Esophagus mucosa (tissue), 1 donor: ENCODE measurements around the gene CD276. TPM values are rescaled to one million over a fixed set of nuclear protein-coding genes. Genes with fewer than 3 reads are reported as not detected.

Source experiments
- ATAC-seq: fragments of 200-7000 bp; cut with Tn5 transposase; one replicate; pipeline ENCODE4 v1.9.1; 2020
- total RNA-seq: library from RNA; stranded (reverse); gene quantifications from one replicate; pipeline ENCODE4 v1.2.4, GENCODE V29; 2023
- donor health status: DM: yes; HTN: yes; CAD: no.

CD276 gene
- total RNA-seq, 1 donor from 2014 or later, result 14.7 TPM

DNA sequence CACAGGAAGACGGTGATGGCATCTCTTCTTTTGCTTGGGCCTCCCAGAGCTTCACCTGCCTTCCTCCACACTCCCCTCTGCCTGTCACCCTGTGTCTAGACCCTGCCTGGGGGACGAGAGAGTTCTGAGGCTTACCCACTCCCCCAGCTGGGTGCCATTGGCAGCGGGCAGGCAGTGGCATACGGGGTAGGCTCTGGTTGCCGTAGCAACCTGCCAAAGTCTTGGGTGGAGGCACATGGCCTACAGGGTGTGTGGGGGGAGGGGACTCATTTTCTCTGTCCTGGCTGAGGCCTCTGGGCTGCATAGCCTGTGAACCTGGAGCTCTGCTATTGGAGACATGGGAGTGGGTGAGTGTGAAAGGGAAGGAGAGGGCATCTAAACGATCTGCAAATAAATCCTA lies 64.5 kb downstream of the CD276 start:
- ATAC-seq, result no peak

DNA sequence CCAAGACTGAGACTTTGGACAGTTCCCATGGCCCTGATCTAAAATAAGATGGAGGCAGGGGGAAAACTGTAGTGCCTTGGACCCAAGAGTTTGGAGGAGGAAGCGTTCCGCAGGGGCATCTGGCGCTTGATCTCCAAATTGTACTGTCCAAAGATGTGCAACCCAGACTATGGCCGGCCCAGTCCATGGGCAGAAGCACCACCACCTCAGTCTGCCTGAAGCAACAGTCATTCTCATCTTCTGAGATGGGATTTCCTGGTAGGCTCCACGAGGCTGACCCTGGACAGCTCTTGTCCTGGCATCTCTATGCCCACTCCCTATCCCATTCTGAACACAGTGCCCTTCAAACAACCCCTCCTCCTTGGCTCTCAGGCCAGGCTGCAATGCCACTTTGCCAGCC lies 65.3 kb downstream of the CD276 start:
- no peak for ATAC-seq

DNA sequence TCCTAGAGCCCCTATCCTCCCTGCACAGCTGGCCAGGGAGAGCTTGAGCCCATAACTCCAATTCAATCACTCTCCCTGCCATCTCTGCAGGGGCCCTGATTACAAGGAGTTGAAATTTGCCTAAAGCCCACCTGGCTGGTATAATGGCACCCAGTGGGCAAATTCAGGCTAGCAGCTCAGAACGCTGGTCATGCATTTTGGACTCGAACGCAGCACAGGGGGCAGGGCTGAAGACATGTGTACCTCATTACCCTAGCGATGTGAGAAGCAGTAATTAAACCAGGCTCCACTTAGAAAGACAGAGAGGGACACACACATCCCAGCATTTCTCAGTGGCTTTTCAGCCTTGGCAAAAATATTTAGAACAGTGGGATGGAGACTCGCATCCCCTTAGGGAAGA lies 65.8 kb downstream of the CD276 start:
- no peak for ATAC-seq

DNA sequence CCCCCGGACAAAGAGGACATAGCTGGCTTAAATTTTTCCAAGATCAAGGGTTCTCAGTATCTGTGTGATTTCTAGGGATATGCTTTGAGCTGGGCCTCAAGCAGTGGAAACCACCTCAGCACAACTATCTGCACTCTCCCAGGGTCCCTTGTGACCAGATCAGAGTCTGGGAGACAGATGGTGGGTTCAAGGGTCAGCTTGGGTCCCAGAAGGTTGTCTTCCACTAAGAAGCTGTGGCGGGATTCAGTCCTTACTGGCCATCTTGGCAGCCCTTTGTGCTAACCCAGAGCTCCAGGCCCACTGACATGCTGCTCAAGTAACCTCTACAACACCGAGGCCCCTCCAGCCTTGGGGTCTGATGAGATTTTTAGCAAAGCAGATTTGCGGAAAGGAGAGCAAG lies 66.3 kb downstream of the CD276 start:
- no peak for ATAC-seq

DNA sequence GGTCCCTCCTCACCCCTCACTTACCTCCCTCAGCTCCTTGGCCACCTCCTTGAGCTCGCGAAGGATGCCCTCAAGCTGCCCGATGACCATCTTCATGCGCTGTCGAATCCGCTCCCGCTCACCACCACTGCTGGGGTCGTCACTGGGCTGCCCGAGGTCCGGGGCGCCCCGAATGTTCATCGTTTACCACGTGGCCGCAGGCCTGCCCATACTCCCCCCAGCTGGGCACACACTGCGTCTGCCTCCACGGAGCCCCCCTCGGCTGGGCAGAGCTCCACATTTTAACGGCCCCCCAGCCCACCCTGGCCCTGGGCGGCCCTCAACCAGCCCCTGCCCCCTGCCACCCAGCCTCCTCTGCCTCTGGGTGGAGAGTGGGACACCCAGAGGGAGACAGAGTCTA lies 66.8 kb downstream of the CD276 start:
- no peak for ATAC-seq

DNA sequence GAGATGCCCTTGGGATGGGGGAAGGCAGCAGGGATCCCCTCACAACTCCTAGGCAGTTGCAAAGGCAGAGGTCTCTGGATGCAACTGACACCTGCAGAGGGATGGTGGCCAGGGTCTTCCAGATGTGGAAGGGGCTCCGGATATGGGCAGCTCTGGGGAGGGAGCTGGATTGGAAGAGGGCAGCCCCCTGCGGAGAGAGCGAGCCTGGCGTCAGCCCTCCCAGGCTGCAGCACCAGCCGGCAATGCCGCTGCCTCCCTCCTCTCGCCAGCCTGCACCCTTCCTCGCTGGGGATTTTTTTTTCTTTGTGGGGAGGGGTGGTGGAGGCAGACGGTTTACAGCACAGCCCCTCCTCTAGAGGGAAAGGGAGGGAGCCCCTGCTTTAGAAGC lies 67.3 kb downstream of the CD276 start:
- no peak for ATAC-seq

DNA sequence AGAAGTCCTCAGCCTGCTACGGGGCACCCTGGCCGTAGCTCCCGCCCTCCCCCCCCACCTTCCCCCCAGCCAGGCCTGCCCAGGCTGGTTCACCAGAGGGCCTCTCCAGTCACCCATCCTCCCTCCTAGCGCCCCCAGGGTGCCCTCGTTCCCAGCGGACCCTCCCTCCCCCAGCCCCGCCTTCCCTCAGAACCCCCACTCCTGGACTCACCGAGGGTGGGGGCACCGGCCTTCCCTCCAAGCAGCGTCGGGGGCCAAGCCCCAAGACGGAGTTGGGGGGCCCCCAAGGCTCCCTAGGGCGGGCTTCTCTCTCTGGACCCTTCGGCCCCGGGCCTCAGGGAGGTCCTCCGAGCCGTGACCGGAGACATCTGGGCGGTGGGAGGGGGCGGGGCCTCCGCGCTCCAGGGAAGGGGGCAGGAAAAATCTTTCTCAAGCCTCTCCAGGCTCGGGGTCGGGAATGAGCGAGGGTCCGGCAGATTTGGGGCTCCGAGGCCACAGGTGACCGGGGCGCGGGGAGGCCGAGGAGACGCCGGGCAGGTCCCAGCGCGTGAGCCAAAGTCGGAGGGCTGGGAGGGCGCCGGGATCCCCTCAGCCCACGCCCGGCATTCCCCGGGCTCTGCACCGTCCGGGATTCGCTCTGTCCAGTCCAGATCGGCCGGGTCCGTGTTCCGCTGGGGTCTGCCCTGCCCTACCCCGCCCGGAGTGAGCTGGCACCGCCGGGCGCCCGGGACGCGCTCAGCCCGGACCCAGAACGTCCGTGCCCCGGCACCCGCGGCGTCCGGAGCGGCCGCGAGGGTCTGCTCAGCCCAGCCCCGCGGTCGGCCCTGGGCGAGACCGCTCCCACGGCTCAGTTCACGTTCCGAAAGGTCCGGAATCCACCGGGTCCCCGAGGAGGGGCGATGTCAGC lies 68.0 kb downstream of the CD276 start:
- ATAC-seq, result peak; percentile 33

DNA sequence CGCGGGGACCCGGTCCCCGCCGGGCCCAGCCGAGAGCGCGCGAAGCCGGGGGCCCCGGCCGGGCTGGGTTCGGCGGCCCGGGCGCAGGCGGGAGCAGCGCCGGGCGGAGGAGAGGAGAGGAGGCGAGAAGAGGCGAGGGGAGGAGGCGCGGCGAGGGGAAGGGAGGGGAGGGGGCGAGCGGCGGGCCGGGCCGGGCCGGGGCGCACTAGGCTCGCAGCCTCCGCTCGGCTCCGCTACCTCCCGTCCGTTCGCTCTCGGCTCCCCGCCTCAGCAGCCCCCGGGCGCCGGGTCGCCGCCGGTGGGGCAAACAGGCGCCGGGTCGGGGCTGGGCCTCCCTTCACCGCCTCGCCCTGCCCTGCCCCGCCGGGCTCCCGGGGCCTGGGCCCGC lies 68.6 kb downstream of the CD276 start:
- peak; percentile 20 for ATAC-seq

DNA sequence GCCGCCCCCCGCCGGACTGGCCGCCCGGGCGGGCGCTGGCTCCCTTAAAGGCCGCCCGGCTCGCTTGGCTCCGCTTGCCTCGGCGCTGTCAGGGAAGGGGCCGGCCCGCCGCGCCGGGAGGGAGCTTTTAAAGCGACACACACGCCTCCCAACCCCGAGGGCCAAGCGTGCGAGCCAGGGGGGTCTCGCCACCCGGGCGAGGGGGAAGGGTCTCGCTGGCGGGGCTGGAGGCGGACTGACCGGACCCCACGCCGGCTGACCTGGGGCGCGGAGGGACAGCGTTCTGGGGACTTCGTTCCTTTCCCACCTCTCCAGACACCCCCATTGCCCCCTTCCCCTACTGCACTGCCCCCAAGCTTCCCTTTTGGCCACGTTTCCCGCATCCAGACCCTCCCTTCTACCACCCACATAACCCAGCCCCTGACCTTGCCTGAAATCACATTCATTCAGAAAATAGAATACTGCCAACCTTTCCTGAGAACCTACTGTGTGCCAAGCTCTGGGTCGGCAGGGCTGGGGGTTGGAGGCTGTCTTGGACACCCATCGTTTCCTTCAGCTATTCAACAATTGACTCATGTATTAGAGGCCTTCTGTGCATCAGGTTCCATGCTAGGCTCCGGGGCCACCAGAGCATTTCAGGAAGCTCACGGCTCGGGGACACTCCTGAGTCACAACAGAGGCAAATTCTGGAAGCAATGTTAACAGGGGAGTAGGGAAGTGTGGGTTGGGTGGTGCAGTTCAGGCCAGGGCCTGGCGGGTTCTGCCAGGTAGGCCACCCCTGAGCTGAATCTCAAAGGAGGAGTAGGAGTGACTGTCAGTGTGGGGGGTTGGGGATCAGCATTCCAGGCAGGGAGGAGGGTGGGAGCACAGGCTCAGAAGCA lies 69.3 kb downstream of the CD276 start, which contains the start of gene INSYN1:
Gene INSYN1 (minus strand): TSS at position 102 of the 881 bp plus-strand sequence. CDS start 2,221 bp downstream, outside the sequence.
- ATAC-seq, result no peak

DNA sequence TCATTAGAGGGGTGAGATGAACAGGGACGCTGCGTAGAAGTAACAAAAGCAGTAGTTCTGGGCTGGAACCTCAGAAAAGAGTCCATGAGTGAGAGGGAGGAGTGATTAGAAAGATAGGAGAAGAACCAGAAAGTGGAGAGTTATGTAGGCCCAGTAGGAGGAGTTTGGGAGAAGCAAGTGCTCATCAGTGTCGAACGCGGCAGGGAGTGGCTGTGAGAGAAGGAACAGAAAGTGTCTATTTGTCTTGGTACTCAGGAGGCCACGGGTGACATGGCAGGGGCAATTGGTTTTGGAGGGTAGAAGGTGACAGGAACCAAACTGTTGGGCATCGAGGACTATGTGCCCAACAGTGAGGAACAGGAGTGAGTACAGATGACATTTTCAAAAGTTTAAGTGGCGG lies 70.3 kb downstream of the CD276 start:
- no peak for ATAC-seq

DNA sequence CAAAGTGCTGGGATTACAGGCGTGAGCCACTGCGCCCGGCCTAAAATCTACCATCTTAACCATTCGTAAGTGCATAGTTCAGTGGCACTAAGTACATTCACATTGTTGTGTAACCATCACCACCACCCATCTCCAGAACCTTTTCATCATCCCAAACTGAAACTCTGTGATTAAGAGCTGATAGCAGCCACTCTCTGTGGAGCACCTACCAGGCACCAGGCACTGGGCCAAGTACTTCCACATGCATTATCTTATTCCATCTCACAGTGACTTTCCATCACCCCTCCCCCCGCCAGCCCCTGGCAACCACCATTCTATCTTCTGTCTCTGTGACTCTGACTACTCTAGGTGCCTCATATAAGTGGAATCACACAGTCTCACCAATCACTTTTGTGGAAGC lies 71.3 kb downstream of the CD276 start:
- no peak for ATAC-seq

DNA sequence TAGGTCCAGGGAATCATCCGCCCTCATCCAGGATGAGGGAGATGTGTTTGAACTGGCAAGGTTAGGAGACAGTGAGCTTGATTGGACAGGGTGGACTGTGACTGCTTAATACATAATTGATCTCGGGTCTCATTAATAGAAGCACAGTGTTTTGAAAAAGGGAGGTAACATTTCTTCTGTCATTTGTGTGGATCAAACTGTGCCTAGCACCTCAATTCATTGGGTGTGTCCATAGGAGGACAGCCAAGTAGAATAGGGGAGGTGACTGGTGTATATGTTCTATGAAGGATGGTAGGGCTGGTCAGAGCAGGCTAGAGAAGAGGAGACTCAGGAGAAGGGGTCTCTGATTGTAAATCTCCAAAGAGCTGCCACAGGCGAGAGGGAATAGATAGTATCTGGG lies 71.8 kb downstream of the CD276 start:
- no peak for ATAC-seq

DNA sequence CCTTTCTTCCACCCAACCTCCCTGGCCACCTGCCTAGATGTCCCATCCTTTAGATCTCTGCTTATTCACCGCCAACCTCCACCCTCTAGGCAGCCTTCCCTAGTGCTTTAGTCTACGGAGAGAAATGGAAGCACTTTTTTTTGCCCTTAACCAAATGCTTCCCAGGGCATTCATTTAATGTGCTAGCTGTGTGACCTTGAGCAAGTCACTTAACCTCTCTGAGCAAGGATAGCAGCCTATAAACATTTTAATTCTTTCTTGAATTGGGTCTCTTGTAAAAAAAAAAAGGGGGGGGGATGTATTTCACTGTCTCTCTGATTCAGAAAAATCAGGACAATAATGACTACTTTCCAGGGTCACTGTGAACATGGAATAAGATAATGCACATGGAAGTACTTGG lies 72.2 kb downstream of the CD276 start:
- no peak for ATAC-seq

DNA sequence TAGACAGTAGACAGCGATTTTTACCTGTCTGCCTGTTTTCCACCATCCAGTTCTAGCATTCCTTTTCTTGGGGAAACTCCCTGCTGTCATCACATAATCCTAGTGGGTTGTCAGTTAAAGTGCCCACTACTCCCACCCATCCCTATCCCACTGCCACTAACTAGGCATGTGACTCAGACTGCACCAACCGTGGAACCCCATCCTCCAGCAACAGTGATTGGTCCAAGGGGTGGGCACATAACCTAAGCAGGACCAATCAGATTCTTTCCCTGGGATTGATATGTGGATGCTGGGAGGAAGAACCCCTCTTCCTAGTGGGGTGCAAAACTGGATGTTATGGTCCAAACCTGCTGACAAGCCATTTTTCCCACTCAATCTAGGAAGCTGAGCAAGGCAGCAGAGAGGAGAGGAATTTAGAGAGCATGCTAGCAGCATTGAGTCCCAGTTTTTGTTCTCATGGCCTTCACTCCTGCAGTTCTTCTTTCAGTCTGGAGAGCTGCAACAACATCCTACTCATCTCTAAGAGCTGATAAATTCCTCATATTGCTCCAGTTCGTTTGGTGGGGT lies 72.8 kb downstream of the CD276 start:
- ATAC-seq, result no peak

DNA sequence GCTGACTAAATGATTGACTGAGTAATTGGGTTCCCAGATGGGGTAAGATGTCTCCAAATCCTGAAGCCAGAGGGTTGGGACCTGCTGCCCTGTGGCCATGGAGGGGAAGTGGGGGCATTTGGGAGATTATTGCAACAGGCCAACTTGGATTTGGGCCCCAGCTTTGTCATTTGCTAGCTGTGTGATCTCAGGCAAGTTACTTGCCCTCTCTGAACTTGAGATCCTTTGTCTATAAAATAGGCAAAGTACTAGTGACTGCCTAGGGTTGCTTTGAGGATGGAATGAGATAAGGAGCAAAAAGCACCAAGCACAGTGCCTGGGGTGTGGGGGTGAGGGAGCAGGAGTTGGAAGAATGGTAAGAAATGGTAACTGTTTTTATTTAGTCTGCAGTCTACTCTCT lies 73.4 kb downstream of the CD276 start:
- no peak for ATAC-seq

DNA sequence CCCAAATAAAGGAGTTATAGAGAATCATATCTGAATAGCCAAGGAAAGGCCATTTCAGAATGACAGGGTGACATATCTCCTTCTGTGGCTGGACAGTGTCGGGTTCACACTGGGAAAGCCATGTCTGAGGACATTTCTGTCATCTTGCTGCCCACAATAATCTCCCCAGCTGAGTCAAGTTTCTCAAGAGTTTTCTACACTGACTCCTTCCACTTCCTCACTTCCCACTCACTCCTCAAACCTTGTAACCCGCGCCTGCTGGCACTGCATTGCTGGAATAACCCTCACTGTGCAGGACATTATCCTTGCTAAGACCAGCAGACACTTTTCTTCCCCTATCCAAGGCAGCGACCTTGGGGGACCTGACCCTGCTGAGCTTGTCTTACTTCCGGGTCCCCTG lies 74.3 kb downstream of the CD276 start:
- no peak for ATAC-seq

DNA sequence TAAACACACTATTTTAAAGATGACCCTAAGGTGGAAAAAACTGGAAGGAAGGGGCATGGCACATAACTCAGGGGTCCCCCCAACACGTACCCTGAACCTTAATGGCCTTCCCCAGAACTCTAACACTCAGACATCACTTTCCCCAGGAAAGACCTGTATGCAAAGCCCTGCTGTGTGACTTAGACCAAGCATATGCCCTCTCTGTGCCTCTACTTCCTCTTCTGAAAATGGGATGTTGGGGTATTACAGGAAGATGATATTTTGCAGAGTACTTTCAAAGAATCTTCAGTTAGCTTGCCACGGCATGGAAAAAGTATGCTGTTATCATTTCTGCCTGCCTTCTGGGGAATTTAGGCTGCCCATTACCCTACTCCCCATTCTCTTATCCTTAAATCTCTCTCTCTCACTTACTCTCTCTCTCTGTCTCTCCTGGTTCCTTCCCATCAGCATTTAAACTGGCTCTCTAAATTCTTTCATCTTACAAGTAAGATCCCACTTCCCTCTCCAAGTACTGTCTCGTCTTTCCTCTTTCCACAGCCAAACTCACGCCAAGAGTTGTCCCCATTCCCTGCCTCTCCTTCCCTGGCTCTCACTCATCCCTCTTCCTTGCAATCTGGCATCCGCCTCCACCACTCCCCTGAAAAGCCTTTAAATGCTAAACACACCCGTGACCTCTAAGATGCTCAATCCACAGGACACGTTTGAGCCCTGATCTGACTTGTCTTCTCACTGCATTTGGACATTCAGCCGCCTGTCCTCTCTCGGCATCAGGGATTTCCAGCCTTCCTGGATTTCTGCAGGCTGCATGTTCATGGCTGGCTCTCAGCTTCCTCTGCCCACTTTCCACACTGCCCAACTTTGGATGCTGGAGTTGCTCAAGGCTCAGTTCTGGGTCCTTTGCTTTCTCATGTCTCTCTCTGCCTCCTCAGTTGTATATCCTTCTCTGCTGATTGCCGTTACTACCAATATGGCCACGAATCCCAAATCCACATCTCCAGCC lies 76.4 kb downstream of the CD276 start:
- ATAC-seq, result no peak

DNA sequence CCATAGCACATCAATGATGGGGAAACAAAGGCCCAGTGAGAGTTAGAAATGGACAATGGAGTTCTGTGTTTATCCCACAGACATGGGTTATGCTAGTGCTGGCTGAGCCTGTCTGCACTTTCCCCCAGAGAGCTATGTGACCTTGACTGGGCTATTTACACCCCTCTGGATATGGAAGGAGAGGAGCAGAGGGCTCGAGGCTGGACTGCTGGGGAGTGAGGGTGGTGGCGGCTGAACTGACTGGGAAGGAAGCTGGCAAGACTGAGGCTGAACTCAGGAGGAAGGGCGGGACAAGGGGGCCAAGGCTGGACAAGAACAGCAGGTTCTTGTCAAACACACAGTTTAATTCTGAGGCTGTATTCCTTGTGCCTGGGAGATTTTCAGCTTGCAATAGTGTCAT lies 79.7 kb downstream of the CD276 start:
- no peak for ATAC-seq
